GM18526 (cell line): ENCODE results near the gene ARHGAP22.

Experiments used
- POLR2A ChIP-seq: IDR thresholded peaks from 3 replicates; pipeline ENCODE4 v1.6.1; 2011; ENCODE audit not compliant: insufficient read length; ENCODE audit errors: extremely low read depth

Gene ARHGAP22

DNA sequence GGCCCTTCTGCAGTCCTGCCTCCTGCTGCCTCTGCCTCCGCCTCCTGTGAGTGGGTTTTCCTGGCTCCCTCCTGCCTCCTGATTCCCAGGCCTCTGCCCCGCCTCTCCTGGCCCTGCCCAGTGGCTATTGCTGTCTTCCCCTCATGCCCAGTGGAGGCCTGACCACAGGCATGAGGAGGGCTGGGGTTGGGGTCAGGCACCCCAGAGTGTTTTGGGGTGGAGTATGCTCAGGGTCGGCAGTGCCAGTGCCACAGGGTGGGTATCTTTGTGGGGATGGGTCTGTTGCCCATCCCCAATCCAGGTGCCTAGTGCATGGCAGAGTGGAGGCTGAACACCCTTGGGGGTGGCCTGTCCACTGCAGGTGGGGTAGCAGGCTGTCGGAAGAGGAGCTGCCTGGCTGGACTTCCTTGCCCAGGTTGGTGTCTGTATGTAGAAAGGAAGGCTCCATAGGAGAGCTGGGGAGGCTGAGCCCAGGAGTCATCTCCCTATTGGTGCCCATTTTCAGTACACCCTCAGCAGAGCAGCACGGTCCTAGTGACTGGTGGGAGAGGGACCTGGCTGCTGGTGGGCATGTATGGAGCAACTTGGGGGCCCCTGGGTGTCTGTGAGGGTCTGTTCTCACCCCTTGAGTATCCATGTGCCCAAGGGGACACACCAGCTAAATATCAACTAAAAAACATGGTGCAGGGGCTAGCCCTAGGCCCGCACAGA, 62.2 kb downstream of the ARHGAP22 start:
- no peak for TF ChIP-seq POLR2A

DNA sequence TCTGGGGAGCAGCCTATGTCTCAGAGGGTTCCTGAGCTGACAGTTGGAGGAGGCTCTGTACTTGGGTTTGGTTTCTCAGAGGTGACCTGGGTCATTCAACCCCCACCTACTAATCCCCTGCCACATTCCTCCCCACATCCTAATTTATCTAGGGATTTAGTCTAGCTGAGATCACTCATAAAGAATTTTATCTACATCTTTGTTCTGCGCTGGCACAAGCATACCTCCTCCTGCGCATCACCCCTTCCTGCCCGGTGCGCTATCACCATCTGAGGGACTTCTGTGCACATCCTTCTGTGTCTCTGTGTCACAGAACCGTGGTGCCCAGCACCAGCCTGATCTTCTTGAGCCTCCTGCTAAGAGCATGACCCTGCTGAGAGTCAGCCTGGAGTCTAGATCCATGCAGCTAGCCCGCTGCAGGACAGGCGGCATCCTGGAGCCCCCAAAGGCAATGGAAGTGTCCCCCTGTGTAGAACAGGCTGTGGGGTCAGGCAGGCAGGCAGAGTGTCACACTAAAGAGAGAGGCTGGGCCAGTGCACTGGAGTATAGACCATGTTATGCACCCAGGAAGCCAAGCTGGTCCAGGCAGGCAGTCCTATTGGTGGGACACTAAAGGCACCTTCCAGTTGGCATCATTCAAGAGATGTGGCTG, 63.6 kb downstream of the ARHGAP22 start:
- TF ChIP-seq POLR2A, result no peak

DNA sequence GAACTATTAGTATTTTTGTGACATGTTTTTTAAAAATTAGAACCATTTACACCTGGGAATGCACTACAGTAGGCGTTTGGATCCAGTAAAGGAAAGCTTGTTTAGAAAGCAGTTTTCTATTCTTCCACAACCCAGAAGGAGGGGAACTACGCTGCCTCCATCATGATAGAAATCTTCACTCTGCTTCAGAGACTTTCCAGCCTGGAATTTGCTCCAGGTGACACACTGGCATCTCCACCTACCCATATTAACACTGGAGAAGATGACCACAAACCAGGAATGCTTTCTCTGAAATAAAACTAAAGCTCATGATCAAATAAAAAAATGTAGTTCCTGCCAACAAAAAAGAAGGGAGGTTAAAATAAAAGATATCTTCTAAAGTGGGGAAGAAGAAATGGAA, 66.3 kb downstream of the ARHGAP22 start:
- TF ChIP-seq POLR2A, result no peak

DNA sequence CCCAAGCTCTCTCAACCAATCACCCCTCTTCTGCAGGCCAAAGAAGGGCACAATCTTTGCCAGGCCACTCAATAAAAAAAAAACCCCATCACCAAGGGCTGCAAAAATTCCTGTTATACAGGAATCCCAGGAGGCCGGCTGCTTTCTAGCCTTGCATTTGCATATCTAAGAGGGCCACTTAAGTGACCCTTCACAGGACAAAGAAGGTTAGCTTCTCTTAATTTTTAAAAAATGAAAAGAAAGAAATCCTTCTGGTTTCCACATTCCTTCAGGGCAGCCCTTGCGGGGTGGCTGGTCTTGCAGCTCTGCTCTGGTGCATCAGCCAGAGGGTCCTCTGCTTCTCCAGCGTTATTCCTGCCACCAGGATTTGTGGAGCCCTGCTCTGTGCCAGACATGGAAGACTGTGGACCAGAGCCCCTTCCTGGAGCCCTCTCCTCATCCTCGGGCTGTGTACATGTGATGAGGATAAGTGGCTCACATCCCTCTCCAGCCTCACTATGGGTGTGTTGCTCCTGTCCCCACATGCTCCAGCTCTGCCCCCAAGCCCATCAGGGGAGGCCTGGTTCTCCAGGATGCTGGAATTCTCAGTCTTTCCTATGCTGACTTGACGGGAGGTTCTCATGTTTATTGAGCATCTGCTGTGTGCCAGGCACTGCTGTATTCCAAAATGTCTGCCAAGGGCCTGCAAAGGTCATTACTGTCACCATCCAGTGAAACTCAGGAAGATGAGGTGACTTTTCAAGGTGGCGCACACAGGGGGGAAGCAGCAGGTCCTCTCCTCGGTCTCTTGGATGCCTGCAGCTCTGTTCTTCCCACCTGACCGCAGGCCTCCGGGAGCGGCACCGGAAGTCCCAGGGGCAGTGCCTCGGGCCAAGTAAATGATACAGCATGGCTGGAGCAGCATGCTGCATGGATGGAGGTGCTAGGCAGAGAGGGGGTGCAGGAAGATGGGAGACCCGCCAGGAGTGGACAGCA, 67.7 kb downstream of the ARHGAP22 start:
- TF ChIP-seq POLR2A, result no peak

DNA sequence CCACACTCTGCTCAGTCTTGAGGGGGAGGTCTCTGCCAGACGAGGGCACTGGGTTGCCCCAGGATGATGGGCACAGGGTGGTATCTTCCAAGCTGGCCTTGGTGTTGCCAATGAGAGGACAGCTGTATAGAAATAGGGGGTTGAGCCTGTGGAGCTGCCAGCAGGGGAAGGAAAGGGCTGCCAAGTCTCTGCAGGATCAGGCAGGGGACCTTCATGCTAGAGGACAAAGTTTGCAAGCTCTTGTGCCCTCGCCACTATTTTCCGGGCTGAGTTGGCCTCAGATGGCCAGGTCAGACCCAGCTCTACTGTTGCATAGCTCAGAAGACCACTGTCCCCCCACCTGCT, 68.7 kb downstream of the ARHGAP22 start:
- no peak for TF ChIP-seq POLR2A

DNA sequence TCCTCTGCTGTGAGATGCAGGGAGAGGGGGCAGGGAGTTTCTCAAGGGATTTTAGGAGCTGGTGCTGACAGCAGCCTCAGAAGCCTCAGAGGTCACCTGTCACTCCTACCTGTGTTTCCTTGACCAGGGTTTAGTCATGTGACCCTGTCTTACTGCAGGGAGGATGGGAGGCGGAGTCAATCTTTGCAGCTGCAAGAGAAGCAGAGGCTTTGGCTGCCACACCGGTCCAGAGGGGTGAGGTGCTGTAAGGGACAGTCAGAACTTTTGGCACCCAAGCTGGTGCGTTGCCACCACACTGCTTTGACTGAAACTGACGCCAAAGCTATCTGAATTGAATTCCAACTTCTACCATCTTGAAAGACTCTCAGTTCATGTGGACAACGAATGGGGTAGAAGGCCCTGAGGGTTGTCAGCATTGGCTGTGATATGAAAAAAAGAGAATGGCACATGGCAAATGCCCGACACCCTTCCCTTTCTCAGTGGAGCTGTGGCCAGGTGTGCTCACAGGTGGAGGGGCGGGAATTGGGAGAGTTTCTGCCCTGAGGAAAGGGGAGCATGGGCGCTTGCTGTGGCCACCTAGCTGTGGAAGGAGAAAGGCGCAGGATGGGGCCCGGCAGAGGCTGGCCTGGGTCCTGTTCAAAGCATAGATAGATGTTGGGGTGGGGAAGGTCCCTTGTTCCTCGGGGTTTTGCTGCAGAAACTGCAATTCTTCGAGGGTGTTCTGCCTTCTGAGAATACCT, 69.3 kb downstream of the ARHGAP22 start:
- no peak for TF ChIP-seq POLR2A

DNA sequence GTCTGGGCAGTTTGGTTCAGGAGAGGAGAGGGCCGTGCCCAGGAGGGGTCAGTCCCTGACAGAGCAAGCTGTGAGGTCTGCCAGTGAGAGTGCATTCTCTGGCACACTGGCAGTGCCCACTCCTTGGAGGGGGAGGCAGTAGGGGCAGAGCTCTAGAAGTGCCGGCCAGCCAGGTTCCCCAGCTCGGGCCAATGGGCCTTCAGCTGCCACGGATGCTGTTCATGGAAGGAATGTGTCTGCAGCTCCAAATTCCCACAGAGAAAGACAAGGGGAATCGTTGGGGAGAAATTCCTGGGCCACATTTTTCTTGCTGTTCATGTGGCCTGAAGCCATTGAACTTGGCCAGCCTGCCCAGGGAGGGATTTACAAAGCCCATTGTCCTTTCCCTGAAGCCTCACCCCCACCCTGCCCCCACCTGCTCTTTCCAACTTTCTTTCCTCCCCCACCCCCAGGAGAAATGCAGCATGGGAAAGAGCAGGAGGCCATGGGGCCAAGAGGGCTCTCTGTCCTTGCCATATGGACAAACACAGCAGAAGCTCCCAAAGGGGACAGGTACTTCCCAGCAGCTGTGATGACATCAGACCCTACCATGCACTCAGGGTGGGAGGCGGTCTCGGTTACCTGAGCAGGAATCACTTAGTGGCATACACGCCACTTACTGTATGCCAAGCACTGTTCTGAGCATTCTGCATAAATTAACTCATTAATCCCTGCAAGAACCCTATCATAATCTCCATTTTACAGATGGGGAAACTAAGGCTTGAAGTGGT, 70.7 kb downstream of the ARHGAP22 start:
- no peak for TF ChIP-seq POLR2A

DNA sequence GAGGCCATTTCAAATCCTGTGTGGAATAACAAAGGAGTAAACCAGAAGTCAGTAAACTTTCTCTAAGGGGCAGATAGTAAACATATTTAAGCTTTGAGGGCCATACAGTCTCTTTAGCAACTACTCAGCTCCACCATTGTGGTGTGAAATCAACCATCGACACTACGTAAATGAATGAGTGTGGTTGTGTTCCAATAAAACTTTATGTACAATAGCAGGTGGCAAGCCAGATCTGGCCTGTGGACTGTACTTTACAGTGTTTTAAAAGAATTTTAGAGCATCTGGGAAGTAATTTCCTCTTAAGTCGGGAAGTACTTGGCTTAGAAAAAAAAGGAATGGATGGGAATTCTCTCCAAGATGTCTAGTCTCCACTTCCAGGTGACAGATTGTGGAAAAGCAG, 71.3 kb downstream of the ARHGAP22 start:
- TF ChIP-seq POLR2A, result no peak

DNA sequence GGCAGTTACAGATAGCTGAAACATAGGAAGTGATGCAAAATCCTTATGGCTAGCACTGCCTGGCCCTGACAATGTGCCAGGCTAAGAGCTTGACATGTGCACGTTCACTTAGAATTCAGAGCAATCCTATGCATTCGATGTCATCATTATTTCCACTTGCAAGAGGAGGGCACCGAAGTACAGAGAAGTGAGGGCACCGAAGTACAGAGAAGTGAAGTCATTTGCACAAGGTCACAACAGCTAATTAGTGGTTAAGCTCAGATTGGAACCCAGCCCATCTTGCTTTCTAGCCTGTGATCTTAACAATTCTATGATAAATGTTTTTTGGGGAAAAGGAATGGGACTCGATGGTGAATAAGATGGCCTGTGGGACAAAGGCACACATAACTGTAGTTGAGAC, 73.4 kb downstream of the ARHGAP22 start:
- TF ChIP-seq POLR2A, result no peak

DNA sequence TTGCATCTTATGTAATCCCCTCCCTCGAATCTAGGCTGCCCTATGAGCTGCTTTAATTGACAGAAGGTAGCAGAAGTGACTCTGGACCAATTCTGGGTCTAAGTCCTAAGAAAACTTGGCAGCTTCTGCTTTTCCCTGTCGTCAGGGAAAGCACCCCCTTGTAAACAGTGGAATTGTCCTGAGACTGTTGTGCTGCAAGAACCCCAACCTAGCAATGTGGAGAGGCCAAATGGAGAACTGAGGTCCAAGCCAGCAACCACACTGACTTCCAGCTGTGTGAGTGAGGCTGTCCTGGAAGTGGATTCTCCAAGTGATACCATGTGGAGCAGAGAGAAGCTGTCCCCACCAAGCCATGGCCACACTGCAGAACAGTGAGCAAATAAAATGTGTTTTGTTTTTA, 75.5 kb downstream of the ARHGAP22 start:
- TF ChIP-seq POLR2A, result no peak

DNA sequence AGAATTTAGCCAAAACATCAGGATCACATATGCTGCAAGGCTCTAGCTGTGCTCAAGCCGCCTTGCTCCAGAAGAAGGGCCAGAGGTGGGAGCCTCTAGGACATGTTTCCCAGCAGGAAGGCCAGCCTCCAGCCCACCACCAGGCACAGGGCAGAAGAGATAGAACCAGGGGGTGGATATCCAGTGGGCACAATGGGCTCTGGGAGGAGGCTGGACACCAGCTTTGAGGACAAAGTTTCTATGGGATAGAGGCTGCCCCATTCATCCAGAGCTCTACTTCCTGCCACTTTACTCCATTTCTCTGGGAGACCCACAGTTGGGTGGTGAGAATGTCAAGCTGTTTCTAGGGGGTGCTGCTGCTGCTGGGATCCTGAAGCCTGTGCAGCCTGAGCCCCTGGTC, 77.1 kb downstream of the ARHGAP22 start:
- TF ChIP-seq POLR2A, result no peak

DNA sequence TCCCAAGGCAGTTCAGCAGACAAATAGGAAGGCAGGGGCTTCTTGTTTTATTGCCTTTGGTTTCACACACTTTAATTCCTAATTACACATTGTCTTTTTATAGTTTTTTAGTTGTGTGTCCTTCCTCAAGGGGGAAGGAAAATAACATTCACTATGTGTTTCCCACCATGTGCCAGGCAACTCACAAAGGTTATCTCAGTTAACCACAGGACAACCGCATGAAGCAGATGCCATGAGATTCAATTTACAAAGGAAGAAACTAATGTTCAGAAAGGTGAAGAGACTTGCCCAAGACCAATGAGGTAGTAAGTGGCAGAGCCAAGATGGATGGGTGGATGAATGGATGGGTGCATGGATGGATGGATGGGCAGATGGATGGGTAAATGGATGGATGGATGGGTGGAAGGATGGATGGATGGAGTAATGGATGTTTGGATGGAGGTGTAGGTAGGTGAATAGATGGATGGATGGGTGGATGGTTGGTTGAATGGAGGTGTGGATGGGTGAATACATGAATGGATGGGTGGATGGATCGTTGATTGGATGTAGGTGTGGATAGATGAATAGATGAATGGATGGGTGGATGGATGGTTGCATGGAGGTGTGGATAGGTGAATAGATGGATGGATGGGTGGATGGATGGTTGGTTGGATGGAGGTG, 77.9 kb downstream of the ARHGAP22 start:
- no peak for TF ChIP-seq POLR2A

DNA sequence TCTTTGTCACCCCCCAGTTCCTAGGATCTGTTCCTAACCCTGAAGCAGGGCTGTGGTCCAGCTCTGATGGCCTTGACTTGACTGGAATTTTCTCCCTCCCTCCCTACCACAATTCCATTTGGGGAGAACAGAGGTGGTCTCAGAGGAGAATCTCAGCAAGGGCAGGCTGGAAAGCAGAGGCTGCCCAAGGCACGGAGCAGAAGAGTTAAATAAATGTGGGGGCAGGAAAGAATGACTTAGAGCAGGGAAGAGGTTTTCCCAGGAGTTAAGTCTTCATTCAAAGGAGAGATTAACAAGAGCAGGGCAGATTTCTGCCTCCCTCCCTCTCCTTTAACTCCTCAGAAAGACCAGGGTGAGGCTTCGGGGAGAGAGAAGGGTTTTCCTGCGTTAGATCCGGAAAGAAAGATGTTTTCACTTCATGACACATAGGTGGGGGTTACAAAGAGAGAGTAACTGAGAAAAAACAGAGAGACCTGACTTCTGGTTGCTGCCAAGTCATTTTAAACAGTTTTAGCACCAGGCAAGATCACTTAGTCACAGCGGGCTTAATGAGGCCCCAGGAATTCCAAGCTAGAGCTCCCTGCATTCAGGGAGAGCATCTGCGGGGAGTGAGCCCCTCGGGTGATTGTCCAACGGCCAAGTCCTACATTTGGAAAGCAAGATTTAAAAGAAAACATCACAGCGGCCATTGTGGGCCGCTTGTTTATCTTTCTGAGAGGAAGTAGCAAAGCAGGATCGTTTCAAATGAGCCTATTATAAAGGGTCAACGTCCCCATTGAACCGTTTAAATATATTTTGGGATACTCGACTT, 78.7 kb downstream of the ARHGAP22 start:
- TF ChIP-seq POLR2A, result no peak
